GM19238 (cell line): ENCODE measurements around the gene OR4K15.
"Not testable (repeated sequence)": the region's sequence is repeated elsewhere in the genome, so short reads cannot be mapped to it uniquely, and the experiment has no call there.

ENCODE experiments used
- DNase-seq: peaks from one replicate; pipeline ENCODE4 v3.0.0; 2011; ENCODE audit warnings: low spot score; ENCODE audit not compliant: insufficient read length

Gene OR4K15, protein sequence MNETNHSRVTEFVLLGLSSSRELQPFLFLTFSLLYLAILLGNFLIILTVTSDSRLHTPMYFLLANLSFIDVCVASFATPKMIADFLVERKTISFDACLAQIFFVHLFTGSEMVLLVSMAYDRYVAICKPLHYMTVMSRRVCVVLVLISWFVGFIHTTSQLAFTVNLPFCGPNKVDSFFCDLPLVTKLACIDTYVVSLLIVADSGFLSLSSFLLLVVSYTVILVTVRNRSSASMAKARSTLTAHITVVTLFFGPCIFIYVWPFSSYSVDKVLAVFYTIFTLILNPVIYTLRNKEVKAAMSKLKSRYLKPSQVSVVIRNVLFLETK

DNA sequence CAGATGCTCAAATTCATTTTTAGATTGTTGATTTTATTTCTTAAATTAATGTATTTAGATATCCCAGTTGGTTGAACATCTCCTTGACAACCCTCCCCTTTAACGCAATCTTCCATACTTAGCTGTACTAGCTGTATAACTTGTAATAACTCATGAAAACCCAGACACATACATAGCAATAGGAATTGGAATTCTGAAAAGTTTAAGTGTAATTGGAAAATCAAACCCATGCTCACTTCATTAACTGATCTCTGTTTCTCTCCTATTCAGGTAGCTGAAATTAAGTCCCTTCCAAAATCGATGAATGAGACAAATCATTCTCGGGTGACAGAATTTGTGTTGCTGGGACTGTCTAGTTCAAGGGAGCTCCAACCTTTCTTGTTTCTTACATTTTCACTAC is at the start of gene OR4K15:
OR4K15 (plus strand) TSS at position 301 of the 400 bp plus-strand sequence; CDS start at position 301, 0 bp downstream.
- DNase-seq = no peak

- no peak for DNase-seq
Observed at GRCh38 chr14:19930617-19931016, 44.8 kb upstream of the OR4K15 start, which contains the start of gene OR4K1. OR4K1 (plus strand) TSS chr14:19930917; CDS start chr14:19935667, 4,750 bp downstream.

GRCh38 chr14:19941668-19942067 is 33.7 kb upstream of the OR4K15 start:
- no peak for DNase-seq

DNA sequence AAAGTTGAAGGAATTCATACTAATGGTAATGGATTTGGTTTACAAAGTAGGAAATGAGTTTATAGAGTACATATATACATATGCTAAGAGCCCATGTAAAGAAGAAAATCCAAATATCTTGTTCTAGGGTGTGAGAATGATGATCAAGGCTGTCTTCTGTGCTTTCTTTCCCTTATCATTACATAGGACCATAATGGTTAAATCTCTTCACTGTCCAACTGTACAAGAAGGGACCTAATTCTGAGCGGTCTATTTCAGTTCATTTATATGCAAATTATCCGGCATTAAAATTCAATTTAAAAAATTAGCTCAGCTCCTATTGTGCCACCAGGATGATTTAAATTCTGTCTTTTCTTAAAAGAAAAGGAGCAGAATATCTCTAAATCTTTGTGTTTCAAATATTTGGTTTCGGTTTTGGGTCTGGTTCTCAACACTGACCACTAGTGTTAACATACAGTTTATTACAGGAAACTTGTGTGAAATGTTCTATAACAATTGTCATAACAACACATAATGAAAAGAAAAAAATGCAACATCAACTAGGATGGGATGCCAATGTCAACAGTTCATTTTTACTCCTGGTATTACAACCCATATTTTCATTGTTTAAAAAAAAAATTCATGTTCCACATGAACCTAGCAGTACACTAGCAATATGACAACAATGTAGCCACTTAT is 27.8 kb upstream of the OR4K15 start:
- no peak for DNase-seq

GRCh38 chr14:19949218-19949617 is 26.2 kb upstream of the OR4K15 start:
- DNase-seq = no peak

GRCh38 chr14:19969735-19970134 is 5.7 kb upstream of the OR4K15 start:
- DNase-seq = not testable (repeated sequence)

DNA sequence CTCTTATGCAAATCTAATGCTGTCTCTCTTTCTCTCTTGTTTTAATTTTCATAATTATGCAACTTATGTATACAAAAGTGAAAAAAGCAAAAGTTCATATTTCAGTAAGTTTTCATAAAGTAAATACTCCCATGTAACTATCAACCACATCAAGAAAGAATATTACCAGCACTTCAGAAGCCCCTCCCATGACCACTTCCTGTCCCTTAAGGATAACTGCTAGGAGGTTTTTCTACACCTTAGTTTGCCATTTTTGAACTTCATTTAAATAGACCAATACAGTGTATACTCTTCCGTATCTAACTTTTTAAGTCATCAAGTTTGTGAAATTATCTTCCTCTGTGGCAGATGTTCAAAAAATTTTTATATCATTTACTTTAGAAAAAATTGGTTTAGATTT is 547 bp upstream of the OR4K15 start:
- no peak for DNase-seq

DNA sequence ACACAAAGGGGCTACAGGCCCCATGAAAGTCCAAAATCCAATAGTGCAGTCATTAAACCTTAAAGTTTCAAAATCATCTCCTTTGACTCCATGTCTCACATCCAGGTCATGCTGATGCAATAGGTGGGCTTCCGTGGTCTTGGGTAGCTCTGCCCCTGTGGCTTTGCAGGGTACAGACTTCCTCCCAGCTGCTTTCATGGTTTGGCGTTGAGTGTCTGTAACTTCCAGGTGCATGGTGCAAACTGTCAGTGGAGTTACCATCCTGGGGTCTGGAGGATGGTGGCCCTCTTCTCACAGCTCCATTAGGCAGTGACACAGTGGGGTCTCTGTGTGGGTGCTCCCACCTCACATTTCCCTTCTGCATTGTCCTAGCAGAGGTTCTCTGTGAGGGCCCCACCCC is 18.0 kb downstream of the OR4K15 start:
- no peak for DNase-seq

GRCh38 chr14:20001863-20002262 is 26.5 kb downstream of the OR4K15 start, which contains the start of gene OR4Q2:
OR4Q2 (plus strand) TSS chr14:20002163.
- DNase-seq = no peak

GRCh38 chr14:20002319-20002718 is 26.9 kb downstream of the OR4K15 start:
- DNase-seq = no peak

- no peak for DNase-seq
Observed at GRCh38 chr14:20008156-20008555, 32.8 kb downstream of the OR4K15 start.

GRCh38 chr14:20019257-20019865 is 44.0 kb downstream of the OR4K15 start, which contains the start of gene OR4K14:
OR4K14 (minus strand) TSS chr14:20019307; CDS start chr14:20015193, 4,114 bp downstream.
- DNase-seq = no peak
